ENCODE measurements around the gene RGS3. TPM values are rescaled to one million over a fixed set of nuclear protein-coding genes. Genes with fewer than 3 reads are reported as not detected.

The RGS3 gene
- total RNA-seq, 4 donors from 2014 or later: 10.5 to 18.2 (median 12.8) TPM

DNA sequence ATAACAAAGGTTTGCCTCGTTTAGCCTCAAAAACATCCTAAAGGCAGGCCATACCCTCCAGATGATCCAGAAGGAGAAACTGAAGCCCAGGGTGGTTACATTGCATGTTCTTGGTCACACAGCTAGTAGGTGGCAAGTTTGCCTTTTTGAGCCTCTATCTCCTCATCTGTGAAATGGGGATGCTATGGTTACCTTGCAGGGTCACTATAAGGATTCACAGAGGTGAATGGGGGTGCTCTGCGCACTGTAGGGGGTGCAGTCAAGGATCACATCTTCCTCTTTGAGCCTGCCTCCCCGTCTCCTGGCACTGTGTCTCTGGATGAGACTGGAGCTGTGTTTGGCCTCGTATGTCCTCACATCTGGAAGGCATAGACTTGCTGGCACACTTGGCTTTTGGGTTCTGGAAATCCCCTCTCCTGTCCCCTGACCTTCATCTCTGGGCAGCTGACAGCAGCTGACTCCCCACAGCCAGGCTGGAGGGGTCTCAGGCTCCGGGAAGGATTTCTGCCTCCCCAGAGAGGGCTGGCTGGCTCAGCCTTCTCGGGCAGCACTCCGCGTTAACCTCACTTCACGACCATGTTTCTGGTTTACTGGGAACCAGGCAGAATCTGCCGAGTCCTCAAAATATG lies 167.7 kb downstream of the RGS3 start:
- 57 to 61% methylated on average over 9 to 10 of the region's 10 CpGs for WGBS, 2 donors
- H3K4me3 ChIP-seq (ENCODE audit: low read depth, poor library complexity, severe bottlenecking): no peak overlapping the region
- TF ChIP-seq, protein P1, sequence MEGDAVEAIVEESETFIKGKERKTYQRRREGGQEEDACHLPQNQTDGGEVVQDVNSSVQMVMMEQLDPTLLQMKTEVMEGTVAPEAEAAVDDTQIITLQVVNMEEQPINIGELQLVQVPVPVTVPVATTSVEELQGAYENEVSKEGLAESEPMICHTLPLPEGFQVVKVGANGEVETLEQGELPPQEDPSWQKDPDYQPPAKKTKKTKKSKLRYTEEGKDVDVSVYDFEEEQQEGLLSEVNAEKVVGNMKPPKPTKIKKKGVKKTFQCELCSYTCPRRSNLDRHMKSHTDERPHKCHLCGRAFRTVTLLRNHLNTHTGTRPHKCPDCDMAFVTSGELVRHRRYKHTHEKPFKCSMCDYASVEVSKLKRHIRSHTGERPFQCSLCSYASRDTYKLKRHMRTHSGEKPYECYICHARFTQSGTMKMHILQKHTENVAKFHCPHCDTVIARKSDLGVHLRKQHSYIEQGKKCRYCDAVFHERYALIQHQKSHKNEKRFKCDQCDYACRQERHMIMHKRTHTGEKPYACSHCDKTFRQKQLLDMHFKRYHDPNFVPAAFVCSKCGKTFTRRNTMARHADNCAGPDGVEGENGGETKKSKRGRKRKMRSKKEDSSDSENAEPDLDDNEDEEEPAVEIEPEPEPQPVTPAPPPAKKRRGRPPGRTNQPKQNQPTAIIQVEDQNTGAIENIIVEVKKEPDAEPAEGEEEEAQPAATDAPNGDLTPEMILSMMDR (IDR thresholded peaks at IDR 0.05): no peak
- TF ChIP-seq POLR2A (IDR thresholded peaks at IDR 0.05): no peak
- DNase-seq (ENCODE audit: low spot score in 2 of 2): peak in 1 of 2 donors; percentile 83
- intact Hi-C loops (cut with DNase I; ENCODE audit: low total_unique reads): no loop called here

DNA sequence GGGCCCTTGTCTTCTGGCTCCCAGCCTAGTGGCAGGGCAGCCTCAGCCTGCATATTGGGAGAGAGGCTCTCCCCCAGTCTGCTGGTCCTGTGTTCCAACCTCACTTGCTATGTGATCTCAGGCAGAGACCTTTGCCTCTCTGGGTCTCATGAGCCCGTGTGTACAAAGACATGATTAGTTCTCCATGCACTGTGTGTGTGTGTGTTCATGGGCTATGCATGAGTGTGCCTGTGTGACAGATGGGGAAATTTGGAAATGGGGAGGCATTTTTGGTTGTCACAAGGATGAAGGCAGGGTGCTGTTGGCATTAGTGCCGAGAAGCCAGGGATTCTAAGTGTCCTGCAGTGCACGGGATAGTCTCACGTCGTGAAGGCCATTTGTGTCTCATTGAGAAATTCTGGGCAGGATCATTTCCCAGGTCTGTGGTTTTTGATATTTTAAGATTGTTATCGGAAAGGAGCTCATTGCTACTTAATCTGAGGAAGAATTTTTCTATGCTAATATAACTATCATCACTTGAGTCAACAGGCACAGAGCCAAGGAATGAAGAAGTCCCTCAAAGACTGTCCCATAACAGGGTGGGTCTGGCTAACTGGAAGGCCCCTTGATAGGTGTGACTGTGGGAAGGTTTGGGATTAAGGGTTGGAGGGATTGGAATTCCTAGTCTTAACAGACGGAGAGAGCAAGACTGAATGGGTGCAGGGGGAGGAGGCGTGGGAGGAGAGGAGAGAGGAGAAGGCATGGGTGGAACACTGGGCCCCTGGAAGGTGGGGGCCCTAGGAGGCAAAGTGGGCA lies 168.5 kb downstream of the RGS3 start:
- intact Hi-C loops (cut with DNase I; ENCODE audit: low total_unique reads): no loop called here
- 58 to 70% methylated on average over 8 of the region's 8 CpGs for WGBS, 2 donors
- TF ChIP-seq POLR2A (IDR thresholded peaks at IDR 0.05): no peak
- TF ChIP-seq, protein P1 (IDR thresholded peaks at IDR 0.05): no peak
- DNase-seq (ENCODE audit: low spot score in 2 of 2): peak in 1 of 2 donors; percentile 70
- no peak overlapping the region for H3K4me3 ChIP-seq (ENCODE audit: low read depth, poor library complexity, severe bottlenecking)

DNA sequence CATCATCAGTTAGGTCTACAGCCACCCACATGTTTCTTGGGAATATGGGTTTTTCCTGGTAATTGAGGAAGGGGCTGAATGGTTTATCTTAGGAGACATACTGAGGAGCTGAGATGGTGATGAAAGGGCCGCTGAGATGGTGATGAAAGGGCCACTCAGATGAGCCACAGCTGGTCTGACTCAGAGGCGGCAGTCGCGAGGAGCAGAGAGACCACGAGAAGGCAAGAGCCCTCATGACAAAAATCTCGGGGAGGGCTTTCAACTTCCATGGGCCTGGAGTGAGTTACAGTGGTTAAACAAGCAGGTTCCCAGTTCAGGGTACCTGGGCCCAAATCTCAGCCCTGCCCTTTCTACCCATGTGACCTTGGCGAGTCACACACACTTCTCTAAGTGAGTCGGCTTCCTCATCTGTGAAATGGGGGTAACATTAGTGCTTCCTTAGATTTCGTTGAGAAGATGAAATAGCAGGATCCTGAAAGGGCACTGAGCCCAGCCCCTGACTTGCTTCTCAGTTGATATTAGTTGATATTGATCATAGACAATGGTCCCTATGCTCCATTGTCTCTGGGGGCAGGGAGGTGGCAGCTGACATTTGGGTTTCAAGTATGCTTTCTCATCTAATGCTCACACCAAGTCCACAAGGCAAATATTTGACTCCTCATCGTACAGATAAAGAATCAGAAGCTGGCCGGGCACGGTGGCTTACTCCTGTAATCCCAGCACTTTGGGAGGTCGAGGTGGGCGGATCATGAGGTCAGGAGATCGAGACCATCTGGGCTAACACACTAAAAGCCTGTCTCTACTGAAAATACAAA lies 169.5 kb downstream of the RGS3 start:
- 82% methylated on average over 15 of the region's 15 CpGs for WGBS, 2 donors
- DNase-seq (ENCODE audit: low spot score in 2 of 2): peak in 1 of 2 donors; percentile 70
- no peak for TF ChIP-seq POLR2A (IDR thresholded peaks at IDR 0.05)
- TF ChIP-seq, protein P1 (IDR thresholded peaks at IDR 0.05): no peak
- intact Hi-C loops (cut with DNase I; ENCODE audit: low total_unique reads): no loop called here
- H3K4me3 ChIP-seq (ENCODE audit: low read depth, poor library complexity, severe bottlenecking): no peak overlapping the region

DNA sequence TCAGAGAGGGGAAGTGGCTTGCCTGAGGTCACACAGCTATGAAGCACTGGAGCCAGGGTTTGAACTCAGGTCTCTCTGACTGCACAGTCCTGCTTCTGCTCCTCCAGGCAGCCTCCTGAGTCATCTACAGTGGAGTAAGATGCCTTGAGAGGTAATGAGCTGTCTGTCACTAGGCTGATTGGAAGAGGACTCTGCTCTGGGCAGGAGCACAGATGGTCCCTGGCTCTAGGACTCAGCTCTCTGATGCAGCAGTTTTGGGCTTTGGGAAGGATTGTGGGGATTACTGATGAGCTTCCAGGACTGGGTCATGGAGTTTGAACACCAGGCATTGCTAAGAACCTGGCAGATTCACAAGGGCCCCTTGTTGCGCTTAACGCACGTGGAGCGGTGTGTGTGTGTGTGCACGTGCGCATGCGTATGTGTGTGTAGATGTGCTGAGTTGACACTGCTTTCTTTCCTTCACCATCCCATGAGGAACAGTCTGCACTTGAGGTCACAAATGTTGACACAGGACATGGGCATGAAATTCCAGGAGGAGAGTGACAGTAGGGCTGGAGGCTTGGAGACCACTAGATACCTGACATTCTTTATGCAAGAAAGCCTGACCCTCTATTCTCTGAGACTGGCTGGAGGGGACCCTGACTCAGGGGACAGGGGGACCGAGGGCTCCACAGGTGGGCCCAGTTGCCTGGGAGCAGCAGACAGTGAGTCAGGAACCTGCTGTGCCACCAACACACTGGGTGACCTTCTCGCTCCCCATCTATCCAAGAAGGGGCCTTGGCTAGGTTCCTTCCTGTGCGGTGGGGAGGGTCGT lies 170.5 kb downstream of the RGS3 start:
- TF ChIP-seq POLR2A (IDR thresholded peaks at IDR 0.05): no peak
- TF ChIP-seq, protein P1 (IDR thresholded peaks at IDR 0.05): no peak
- WGBS, 2 donors: 84 to 87% methylated on average over 10 to 11 of the region's 11 CpGs
- H3K4me3 ChIP-seq (ENCODE audit: low read depth, poor library complexity, severe bottlenecking): no peak overlapping the region
- intact Hi-C loops (cut with DNase I; ENCODE audit: low total_unique reads): no loop called here
- no peak for DNase-seq (ENCODE audit: low spot score in 2 of 2)
